A673 (cell line): ENCODE data around the gene SPCS2. TPM values are rescaled to one million over a fixed set of nuclear protein-coding genes. Genes with fewer than 3 reads are reported as not detected.

Experiments
- BruUV-seq: library from RNA; stranded (reverse); fragments of 400-500 nt; replicated peaks from 2 replicates; lab custom pipeline; 2021; lab: Mats Ljungman, UMichigan
- CTCF ChIA-PET: fragments of 300-600 bp; sonication (Branson Sonifier 250); formaldehyde crosslinking; loops from one replicate; lab custom pipeline; 2022; ENCODE audit warnings: antibody characterized with exemption; lab: Charles Lee
- POLR2A ChIA-PET: fragments of 300-600 bp; sonication (Branson Sonifier 250); formaldehyde crosslinking; loops from one replicate; lab custom pipeline; 2022; ENCODE audit warnings: antibody characterized with exemption; ENCODE audit not compliant: low non-redundant PET; lab: Charles Lee
- DNase-seq: peaks from one replicate; pipeline ENCODE4 v3.0.0-alpha.2; 2015; ENCODE audit warnings: low spot score
- H3K27ac ChIP-seq: fragments of 200-600 bp; sonication (generic); 2 replicates; pipeline ENCODE4 v1.5.1; 2016; ENCODE audit warnings: mixed run types, low read depth, mild to moderate bottlenecking, mixed read lengths, antibody characterized with exemption, low read length; ENCODE audit not compliant: poor library complexity, severe bottlenecking
- H3K27me3 ChIP-seq: fragments of 200-600 bp; sonication (generic); replicated peaks from 2 replicates; pipeline ENCODE4 v1.6.1; 2017; ENCODE audit warnings: mixed run types, low read depth, mild to moderate bottlenecking, mixed read lengths, antibody characterized with exemption, low read length; ENCODE audit not compliant: insufficient read depth, poor library complexity
- H3K36me3 ChIP-seq: fragments of 200-600 bp; sonication (generic); 2 replicates; pipeline ENCODE4 v1.6.1; 2016; ENCODE audit warnings: mixed run types, mild to moderate bottlenecking, mixed read lengths, antibody characterized with exemption, low read length; ENCODE audit not compliant: insufficient read depth, poor library complexity, severe bottlenecking
- H3K4me1 ChIP-seq: fragments of 200-600 bp; sonication (generic); 2 replicates; pipeline ENCODE4 v1.6.1; 2017; ENCODE audit warnings: mixed run types, mild to moderate bottlenecking, mixed read lengths, antibody characterized with exemption, low read length; ENCODE audit not compliant: insufficient read depth, poor library complexity, severe bottlenecking
- H3K4me3 ChIP-seq: fragments of 200-600 bp; sonication (generic); 2 replicates; pipeline ENCODE4 v1.5.1; 2016; ENCODE audit warnings: low read depth, mixed run types, mild to moderate bottlenecking, mixed read lengths, low read length; ENCODE audit not compliant: poor library complexity, severe bottlenecking
- H3K9me3 ChIP-seq: fragments of 200-600 bp; sonication (generic); 2 replicates; pipeline ENCODE4 v1.6.1; 2016; ENCODE audit warnings: mixed run types, low read depth, mild to moderate bottlenecking, mixed read lengths, antibody characterized with exemption, low read length; ENCODE audit not compliant: poor library complexity, severe bottlenecking
- CTCF ChIP-seq: fragments of 300-800, 200-600 bp; sonication (generic); conservative IDR thresholded peaks from 2 replicates; pipeline ENCODE4 v1.5.1; 2017; ENCODE audit warnings: low read depth, mild to moderate bottlenecking, antibody characterized with exemption, low read length, moderate library complexity, mixed read lengths
- EZH2 ChIP-seq: fragments of 200-600 bp; sonication (generic); IDR thresholded peaks from 2 replicates; pipeline ENCODE4 v1.6.1; 2017; ENCODE audit warnings: borderline replicate concordance, low read depth, mild to moderate bottlenecking, mixed read lengths, antibody characterized with exemption, low read length; ENCODE audit not compliant: poor library complexity, severe bottlenecking
- intact Hi-C: fragments of 100-400 bp; cut with micrococcal nuclease; formaldehyde crosslinking; loops from one replicate; pipeline ENCODE4 v1.10.0; 2022; ENCODE audit not compliant: unreplicated experiment
- total RNA-seq: library from RNA; stranded (reverse); gene quantifications from 2 replicates; pipeline ENCODE4 v1.2.3, GENCODE V29; 2021

Gene SPCS2
- total RNA-seq, 1 experiment from 2014 or later = 241 TPM

- TF ChIP-seq EZH2 (no peak), CTCF (no peak)
- no peak for DNase-seq
- intact Hi-C loops = no loop called here
- no peaks in the 10 kb centered on the region for H3K9me3 ChIP-seq
- no peaks in the 10 kb centered on the region for H3K27me3 ChIP-seq
- CTCF ChIA-PET = no interaction called here
- POLR2A ChIA-PET = no interaction called here
- no TSS peak for BruUV-seq
- peaks cover 11% of the 10 kb centered on the region for H3K36me3 ChIP-seq
- H3K4me1 ChIP-seq = no peaks in the 10 kb centered on the region
- H3K4me3 ChIP-seq = no peak overlapping the region
- H3K27ac ChIP-seq = no peak overlapping the region
Measured at GRCh38 chr11:75001686-75002085, 52.6 kb downstream of the SPCS2 start.

GRCh38 chr11:75002516-75002915 is 53.5 kb downstream of the SPCS2 start:
- H3K9me3 ChIP-seq = no peaks in the 10 kb centered on the region
- H3K4me3 ChIP-seq = no peak overlapping the region
- CTCF ChIA-PET = interaction anchor here (0.6 kb wide), 1 partner anchor 179 kb away, joined by 3 read pairs; no protein-coding TSS in a partner anchor
- POLR2A ChIA-PET = no interaction called here
- no TSS peak for BruUV-seq
- intact Hi-C loops = no loop called here
- H3K27ac ChIP-seq = no peak overlapping the region
- DNase-seq = no peak
- no peaks in the 10 kb centered on the region for H3K4me1 ChIP-seq
- no peaks in the 10 kb centered on the region for H3K27me3 ChIP-seq
- peaks cover 14% of the 10 kb centered on the region for H3K36me3 ChIP-seq
- no peak for TF ChIP-seq EZH2
- TF ChIP-seq CTCF = no peak

GRCh38 chr11:75004215-75004614 is 55.1 kb downstream of the SPCS2 start:
- H3K36me3 ChIP-seq = peaks cover 15% of the 10 kb centered on the region
- H3K4me3 ChIP-seq = no peak overlapping the region
- TF ChIP-seq EZH2 (no peak), CTCF (no peak)
- H3K27ac ChIP-seq = no peak overlapping the region
- ChIA-PET POLR2A (no interaction called here), CTCF (no interaction called here)
- DNase-seq = no peak
- H3K27me3 ChIP-seq = no peaks in the 10 kb centered on the region
- no TSS peak for BruUV-seq
- intact Hi-C loops = no loop called here
- H3K4me1 ChIP-seq = no peaks in the 10 kb centered on the region
- no peaks in the 10 kb centered on the region for H3K9me3 ChIP-seq
